NCI-H146 treated with DMSO at 0.1 percent for 48 hours (cell line): Measurements from ENCODE around the gene ARHGAP10.

ENCODE experiments used
- DNase-seq: peaks from one replicate; lab custom pipeline; 2025; ENCODE audit not compliant: unreplicated experiment; lab: John Stamatoyannopoulos, UW

The ARHGAP10 gene

DNA sequence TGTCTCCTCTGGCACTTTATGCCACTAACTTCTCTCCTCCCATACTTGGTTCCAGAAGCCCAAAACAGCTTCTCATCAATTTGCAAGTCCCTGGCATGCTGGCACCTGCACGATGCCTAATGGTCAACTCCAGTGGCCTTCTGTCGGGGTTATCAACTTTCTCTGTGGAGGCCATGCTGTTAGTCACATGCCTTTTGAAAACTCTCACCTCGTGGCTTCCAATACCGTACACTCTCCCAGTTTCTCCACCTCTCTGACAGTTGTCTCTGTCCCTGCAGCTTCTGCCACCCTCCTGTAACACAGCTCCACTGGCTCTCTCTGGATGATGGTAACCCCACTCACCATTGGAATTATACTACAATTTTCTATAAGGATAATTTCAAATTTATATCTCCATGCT is 386.3 kb downstream of the ARHGAP10 start:
- DNase-seq = no peak

- DNase-seq = no peak
These were observed 386.7 kb downstream of the ARHGAP10 start for GRCh38 chr4:148118633-148119032.

- DNase-seq = no peak
These were observed 388.3 kb downstream of the ARHGAP10 start for GRCh38 chr4:148120216-148120615.
